Activated T-cell treated with anti-CD3 and anti-CD28 coated beads, Interleukin-2, amount 50 U/mL, for 48 hours (primary cell): ENCODE results near the gene GULP1.
"Not testable (repeated sequence)": the region's sequence is repeated elsewhere in the genome, so short reads cannot be mapped to it uniquely, and the experiment has no call there.

ENCODE experiments used
- DNase-seq, 2 experiments: peaks; one replicate each; pipeline ENCODE4 v3.0.0-alpha.2; 2020

The GULP1 gene

DNA sequence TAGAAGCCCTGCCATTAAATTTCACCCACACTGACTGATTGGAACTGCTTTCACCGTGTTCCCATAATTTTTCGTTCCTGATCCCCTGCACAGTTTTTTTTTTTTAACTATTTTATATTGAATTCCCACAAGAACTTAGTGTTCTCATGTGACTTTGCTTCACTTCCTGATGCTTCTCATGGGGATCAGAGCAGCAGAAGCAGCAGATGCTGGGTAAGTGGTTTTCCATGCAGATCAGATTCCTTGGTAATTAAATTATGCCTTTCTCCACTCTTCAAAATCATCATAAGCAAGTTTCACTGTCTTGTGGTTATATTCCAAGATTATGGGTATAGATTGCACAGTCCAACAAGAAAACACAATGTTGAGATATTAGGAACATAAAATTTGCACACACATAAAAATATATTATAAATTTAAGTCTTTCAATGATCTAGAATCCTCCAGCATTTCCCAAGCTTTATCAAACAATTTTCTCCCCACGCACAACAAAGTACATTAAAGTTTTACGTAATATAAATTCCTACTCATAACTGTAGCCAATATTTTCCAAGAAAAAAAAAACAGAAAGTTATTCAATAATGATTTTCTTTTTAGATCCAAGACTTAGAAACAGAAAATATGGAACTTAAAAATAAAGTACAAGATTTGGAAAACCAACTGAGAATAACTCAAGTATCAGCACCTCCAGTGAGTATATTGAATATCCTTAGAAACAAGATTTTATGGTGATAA, 277.9 kb downstream of the GULP1 start:
- no peak for DNase-seq

DNA sequence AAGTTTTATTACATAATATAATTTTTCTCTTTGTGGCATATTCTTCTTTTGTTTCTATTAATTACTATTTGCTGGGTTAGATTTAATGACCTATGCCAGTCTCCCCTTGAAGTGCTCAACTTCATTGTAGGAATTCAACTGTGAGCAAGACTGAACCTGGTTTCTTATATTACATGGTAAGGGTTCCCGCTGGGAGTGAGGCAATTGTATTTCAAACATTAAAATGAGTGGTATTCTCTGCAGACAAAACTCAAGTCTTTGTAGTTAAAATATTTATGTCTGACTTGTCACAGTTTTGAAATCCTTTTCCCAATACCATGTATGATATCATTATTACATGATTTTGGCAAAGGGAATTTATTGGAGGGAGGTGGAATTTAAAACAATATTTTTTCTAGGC, 278.7 kb downstream of the GULP1 start:
- DNase-seq, result no peak

- no peak for DNase-seq
Measured at GRCh38 chr2:188571543-188572303, 280.0 kb downstream of the GULP1 start.

DNA sequence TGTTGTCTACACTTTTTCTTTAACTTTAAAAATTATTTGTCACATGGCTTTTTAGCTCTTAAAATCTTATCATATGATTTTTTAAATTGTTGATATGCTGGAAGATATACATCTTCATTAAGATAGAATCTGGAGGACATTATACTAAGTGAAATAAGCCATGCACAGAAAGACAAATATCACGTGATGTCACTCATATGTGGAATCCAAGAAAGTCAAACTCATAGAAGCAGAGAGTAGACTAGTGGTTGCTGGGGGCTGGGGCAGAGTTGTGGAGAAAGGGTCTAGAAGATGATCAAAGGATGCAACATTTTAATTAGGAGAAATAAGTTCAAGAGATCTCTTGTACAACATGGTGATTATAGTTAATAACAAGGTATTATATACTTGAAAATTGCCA, 280.9 kb downstream of the GULP1 start:
- no peak for DNase-seq

DNA sequence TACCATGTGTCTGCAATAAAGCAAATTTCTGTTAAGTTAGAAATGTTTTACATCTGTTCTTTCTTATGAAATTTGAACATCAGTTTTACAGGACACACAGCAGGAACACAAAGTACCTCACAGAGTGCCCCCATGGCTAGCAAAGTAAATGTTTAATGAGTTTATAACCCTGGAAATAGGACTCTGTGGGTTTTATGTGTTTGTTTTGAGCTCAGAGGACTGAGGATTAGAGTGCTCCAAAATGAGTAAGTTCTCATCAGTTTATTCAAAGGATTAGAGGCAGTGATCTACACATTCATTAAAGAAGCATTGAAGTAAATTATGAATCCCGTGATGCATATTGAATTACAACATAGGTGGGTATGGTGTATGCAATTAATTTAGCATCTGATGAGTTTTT, 281.8 kb downstream of the GULP1 start:
- no peak for DNase-seq

- DNase-seq, result no peak
Measured at GRCh38 chr2:188576006-188576405, 284.3 kb downstream of the GULP1 start.

GRCh38 chr2:188576651-188577050, 285.0 kb downstream of the GULP1 start:
- DNase-seq, result no peak

DNA sequence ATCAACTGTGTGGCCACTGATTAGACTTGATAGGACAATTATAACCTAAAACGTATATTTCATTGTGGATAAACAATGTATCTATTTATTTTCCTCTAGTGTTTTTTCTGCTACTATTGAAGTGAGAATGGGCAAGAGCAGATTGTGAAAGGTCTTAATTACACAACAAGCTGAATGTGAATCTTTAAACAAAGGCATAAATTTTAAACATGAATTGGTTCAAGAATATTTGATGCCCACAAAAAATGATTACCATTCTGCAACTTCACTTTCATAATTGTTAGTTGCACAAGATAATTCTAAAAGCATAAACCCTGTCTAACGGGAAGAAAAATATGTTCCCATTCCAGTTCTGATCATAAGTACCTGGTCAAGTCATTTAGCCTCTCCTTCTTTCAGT, 285.6 kb downstream of the GULP1 start:
- no peak for DNase-seq

DNA sequence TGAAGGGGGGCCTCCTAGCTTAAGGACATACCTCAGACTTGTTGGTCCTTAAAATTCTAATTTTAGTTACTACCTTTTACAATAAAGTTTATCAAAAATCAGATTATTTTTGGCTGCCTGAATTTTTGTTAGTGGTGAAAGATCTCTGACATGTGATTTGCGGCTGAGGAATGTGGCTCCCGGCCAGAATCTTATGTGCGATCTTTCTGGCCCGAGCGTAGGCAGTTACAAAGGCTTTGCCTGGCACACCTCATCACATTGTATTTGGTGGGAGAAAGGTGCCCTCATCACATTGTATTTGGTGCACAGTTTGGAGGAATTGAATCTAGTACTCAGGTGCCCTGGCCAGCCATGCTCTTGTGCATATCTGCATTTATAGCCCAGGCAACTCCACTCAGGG, 289.1 kb downstream of the GULP1 start:
- DNase-seq, result no peak

DNA sequence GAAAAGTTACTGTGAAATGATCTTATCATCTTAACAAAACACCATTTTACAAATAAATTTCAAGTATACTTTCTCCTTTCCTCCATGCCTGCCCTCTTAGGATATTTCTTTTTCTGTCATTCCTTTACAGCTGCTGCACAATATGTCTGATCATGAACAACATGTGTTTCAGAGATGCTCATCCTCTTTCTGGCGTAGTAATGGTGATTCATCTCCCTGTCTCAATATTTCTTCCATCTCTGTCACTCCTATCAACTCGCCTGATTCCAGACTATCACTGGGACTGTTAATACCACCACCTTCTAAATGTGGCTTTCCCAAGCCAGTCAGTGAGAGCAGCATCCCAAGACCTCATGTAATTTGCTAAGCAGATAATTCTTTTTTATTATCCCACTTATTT, 290.5 kb downstream of the GULP1 start:
- no peak for DNase-seq

DNA sequence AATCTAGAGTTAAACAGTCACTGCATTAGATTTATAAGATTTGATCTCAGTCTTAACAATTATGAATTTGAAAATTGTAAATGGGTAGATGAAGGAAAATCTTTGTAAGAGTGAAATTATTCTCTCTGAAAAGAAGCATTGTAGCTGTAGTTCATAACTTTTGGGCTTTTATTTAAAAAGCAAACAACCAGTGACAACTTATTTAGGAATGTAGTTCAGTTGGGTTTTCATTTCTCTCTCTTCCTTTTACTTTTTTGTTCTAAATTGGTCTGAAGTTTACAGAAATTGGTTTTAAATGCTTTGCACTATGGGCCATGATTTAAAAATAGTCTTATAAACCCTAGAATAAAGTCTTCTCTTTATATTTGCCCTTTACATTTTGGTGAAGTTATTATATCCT, 296.6 kb downstream of the GULP1 start:
- no peak for DNase-seq

- DNase-seq, result no peak
Measured at GRCh38 chr2:188596054-188596453, 304.4 kb downstream of the GULP1 start.

DNA sequence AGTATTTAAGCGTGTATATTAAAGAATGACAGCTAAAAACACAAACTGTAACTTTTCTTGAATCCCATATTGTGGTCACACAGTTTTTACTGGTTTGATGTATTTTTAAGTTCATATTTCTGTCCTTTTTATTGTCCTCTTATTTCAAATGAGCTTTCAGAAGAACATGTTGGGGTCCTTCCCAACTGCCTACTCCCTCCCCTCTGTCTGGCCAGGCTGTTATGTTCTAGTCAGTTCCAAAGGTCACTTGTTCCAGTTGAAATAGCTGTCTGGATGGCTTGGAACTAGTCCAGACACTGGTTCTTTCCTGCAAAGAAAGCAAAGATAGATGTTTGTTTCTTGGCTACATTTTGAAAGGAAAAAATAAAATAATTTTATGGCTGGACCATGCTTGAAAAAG, 306.9 kb downstream of the GULP1 start:
- no peak for DNase-seq

- DNase-seq, result no peak
Measured at GRCh38 chr2:188599140-188599539, 307.5 kb downstream of the GULP1 start.

DNA sequence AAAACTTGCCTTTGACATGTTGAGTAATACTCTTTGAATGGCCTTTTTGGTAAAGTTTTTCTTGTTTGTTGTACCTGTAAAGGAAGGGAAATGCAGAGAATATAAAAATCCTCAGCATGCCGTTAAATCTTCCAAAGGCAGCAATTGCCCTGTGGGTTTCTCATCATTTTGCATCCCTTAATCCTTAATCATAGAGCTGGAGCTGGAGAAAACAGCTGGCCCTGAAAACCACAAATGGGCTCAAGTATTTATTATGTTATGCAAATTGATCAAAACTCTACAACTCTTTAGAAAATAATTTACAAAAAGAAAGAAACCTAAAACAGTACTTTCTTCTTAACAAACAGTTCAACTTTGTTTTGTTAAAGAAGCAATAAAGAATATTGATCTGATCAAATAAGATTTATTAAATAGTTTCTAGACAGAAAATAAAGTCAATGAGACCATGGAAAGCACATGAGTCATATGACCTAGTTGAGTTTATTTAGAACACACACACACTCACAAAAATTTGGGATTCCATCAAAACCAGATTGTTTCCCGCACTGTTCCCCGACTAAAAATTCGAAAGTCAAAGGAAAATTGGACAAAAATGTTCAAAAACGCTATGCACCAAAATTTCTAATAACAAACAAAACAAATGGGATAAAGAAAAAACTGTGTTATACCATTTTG, 309.0 kb downstream of the GULP1 start:
- no peak for DNase-seq

DNA sequence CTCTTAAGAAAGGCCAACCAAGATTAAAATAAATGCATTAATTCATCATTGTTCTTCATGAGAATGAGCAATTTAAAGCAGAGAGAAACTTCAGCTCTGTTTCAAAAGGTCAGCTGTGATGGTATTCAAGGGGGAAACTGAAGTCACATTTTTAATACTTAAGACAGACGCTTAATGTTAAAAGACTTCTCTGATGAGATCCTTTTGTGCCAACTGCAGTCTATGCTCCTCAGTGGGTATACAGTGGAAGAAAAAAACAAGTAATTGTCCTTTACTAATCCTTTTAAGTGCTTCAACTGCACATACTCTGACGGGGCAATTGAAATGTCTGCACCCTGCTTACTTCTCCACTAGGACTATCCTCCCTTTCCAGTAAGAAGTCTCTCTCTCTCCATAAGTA, 309.7 kb downstream of the GULP1 start:
- DNase-seq, result no peak

GRCh38 chr2:188601927-188602326, 310.3 kb downstream of the GULP1 start:
- no peak for DNase-seq

GRCh38 chr2:188604579-188604978, 312.9 kb downstream of the GULP1 start:
- no peak for DNase-seq

- not testable (repeated sequence) for DNase-seq
Measured at GRCh38 chr2:188605609-188606584, 314.2 kb downstream of the GULP1 start.

GRCh38 chr2:188606596-188606995, 314.9 kb downstream of the GULP1 start:
- DNase-seq, result not testable (repeated sequence)

- no peak for DNase-seq
Measured at GRCh38 chr2:188607501-188607900, 315.8 kb downstream of the GULP1 start.

DNA sequence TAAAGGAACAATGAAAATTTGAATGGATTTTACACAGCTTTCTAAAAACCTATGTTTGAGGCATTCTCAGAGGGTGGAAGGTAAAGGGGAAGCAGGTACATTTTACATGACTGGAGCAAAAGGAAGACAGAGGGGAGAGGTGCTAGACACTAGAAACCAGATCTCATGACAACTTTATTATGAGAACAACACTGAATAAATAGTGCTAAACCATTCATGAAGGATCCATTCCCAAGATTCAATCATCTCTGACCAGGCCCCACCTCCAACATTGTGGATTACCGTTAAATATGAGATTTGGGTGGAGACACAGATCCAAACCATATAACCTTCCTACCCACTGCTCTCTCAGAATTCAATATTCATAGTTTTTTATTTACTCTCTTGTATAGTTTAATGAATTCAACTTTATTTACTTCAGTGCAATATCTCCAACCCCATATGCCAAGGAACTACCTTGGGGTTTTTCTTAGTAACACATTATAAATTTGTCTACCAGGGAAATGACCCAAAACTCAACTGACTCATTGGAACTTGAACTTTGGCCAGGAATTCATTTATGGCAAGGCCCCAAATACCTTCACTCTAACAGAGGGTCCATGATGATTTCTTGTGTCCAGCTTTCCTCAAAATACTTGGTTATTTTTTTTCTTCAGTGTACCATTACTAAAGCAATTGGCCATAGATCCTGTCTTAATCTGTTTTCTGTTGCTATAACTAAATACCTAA, 317.8 kb downstream of the GULP1 start:
- DNase-seq, result no peak
